Measurements from ENCODE around the gene ROR1.

DNA sequence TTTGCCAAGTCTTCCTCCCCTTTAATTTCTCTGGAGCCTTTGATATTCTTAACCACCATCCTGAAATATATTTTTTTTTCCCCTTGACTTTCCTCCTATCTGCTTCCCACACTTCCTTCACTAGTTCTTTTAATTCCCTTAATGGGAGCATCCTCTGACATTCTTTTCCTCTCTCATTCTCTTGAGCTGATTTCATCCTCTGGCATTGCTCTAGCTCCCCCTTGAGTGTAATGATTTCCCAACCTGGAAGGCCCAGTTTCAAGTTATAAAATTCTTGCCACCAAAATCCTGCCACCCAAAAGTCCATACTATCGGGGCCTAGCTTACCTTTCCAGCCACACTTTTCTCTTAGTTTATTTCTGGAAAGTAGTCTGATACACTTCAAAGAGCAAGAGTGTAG lies 390.2 kb downstream of the ROR1 start:
- no peak for TF ChIP-seq POLR2A (IDR thresholded peaks at IDR 0.05; ENCODE audit: low read length)
- TF ChIP-seq GATA1 (IDR thresholded peaks at IDR 0.05; ENCODE audit: low read depth, low read length): no peak
